ENCODE measurements around the gene VOPP1. TPM values are rescaled to one million over a fixed set of nuclear protein-coding genes. Genes with fewer than 3 reads are reported as not detected.

The VOPP1 gene
- total RNA-seq, 4 donors from 2014 or later: 15.7 to 24.9 (median 20.3) TPM

- Histone ChIP-seq H3K36me3 (no peaks in the 10 kb centered on the region), H3K9me3 (no peaks in the 10 kb centered on the region), H3K4me1 (peaks cover 43% of the 10 kb centered on the region), H3K27me3 (no peaks in the 10 kb centered on the region), H3K4me3 (no peak overlapping the region), H3K27ac (no peak overlapping the region)
- 7% methylated on average over 3 of the region's 3 CpGs for WGBS
- no peak for TF ChIP-seq POLR2A (IDR thresholded peaks at IDR 0.05)
- TF ChIP-seq, protein P1, sequence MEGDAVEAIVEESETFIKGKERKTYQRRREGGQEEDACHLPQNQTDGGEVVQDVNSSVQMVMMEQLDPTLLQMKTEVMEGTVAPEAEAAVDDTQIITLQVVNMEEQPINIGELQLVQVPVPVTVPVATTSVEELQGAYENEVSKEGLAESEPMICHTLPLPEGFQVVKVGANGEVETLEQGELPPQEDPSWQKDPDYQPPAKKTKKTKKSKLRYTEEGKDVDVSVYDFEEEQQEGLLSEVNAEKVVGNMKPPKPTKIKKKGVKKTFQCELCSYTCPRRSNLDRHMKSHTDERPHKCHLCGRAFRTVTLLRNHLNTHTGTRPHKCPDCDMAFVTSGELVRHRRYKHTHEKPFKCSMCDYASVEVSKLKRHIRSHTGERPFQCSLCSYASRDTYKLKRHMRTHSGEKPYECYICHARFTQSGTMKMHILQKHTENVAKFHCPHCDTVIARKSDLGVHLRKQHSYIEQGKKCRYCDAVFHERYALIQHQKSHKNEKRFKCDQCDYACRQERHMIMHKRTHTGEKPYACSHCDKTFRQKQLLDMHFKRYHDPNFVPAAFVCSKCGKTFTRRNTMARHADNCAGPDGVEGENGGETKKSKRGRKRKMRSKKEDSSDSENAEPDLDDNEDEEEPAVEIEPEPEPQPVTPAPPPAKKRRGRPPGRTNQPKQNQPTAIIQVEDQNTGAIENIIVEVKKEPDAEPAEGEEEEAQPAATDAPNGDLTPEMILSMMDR (IDR thresholded peaks at IDR 0.05): no peak
- TF ChIP-seq EP300 (IDR thresholded peaks at IDR 0.05): no peak
- TF ChIP-seq POLR2AphosphoS5 (IDR thresholded peaks at IDR 0.05): no peak
- no peak for DNase-seq (ENCODE audit: low spot score in 2 of 2)
Observed at GRCh38 chr7:55574051-55574717, 1.9 kb upstream of the VOPP1 start.

- Histone ChIP-seq H3K27ac (no peak overlapping the region), H3K9me3 (no peaks in the 10 kb centered on the region), H3K27me3 (no peaks in the 10 kb centered on the region), H3K4me3 (peak overlapping the region; percentile 98), H3K4me1 (peaks cover 43% of the 10 kb centered on the region), H3K36me3 (no peaks in the 10 kb centered on the region)
- WGBS: 46% methylated on average over 9 of the region's 9 CpGs
- DNase-seq (ENCODE audit: low spot score in 2 of 2): no peak
- TF ChIP-seq POLR2A (IDR thresholded peaks at IDR 0.05) (no peak), POLR2AphosphoS5 (IDR thresholded peaks at IDR 0.05) (no peak), EP300 (IDR thresholded peaks at IDR 0.05) (no peak)
- TF ChIP-seq, protein P1 (IDR thresholded peaks at IDR 0.05): no peak
Observed at GRCh38 chr7:55573234-55573900, 1.1 kb upstream of the VOPP1 start.

- Histone ChIP-seq H3K27ac (peak overlapping the region; percentile 88), H3K9me3 (no peaks in the 10 kb centered on the region), H3K4me3 (peak overlapping the region; percentile 98), H3K27me3 (no peaks in the 10 kb centered on the region), H3K4me1 (peaks cover 43% of the 10 kb centered on the region), H3K36me3 (no peaks in the 10 kb centered on the region)
- WGBS: 0% methylated on average over 51 of the region's 97 CpGs
- DNase-seq (ENCODE audit: low spot score in 2 of 2): peak in 1 of 2 donors; percentile 77
- TF ChIP-seq EP300 (IDR thresholded peaks at IDR 0.05): no peak
- peak in 1 of 3 donors; percentile 43 for TF ChIP-seq POLR2AphosphoS5 (IDR thresholded peaks at IDR 0.05)
Observed at GRCh38 chr7:55571511-55572377, 558 bp downstream of the VOPP1 start.

DNA sequence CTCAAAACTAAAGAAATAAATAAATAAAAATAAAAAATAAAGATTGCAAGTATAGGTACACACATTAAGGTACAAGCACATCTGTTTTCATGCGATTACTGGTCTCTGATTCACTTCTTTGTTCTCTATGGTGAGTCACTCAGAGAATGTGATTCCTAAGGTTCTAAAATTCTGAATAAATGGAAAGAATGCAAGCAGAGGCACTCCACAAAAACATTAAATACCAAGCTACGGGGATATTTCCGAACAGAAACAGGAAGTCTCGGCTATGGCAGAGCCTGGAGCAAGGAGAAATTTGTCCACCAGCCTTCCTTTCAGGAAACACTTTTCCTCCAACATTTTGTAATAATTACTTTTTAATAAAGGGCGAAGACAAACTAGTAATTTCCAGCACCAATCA lies 1.4 kb downstream of the VOPP1 start:
- no peak for DNase-seq (ENCODE audit: low spot score in 2 of 2)
- peak overlapping the region; percentile 88 for H3K27ac ChIP-seq
- 24% methylated on average over 5 of the region's 5 CpGs for WGBS
- no peak for TF ChIP-seq POLR2A (IDR thresholded peaks at IDR 0.05)
- no peak for TF ChIP-seq EP300 (IDR thresholded peaks at IDR 0.05)
- TF ChIP-seq, protein P1 (IDR thresholded peaks at IDR 0.05): no peak
- TF ChIP-seq POLR2AphosphoS5 (IDR thresholded peaks at IDR 0.05): no peak
- H3K4me1 ChIP-seq: peaks cover 45% of the 10 kb centered on the region
- peak overlapping the region; percentile 98 for H3K4me3 ChIP-seq
- H3K9me3 ChIP-seq: no peaks in the 10 kb centered on the region
- H3K27me3 ChIP-seq: no peaks in the 10 kb centered on the region
- H3K36me3 ChIP-seq: no peaks in the 10 kb centered on the region

GRCh38 chr7:55570218-55570873 lies 2.0 kb downstream of the VOPP1 start:
- H3K27ac ChIP-seq: no peak overlapping the region
- WGBS: 84% methylated on average over 18 of the region's 18 CpGs
- no peak for DNase-seq (ENCODE audit: low spot score in 2 of 2)
- H3K9me3 ChIP-seq: no peaks in the 10 kb centered on the region
- H3K27me3 ChIP-seq: no peaks in the 10 kb centered on the region
- peaks cover 51% of the 10 kb centered on the region for H3K4me1 ChIP-seq
- H3K4me3 ChIP-seq: peak overlapping the region; percentile 98
- TF ChIP-seq EP300 (IDR thresholded peaks at IDR 0.05) (no peak), POLR2AphosphoS5 (IDR thresholded peaks at IDR 0.05) (no peak), POLR2A (IDR thresholded peaks at IDR 0.05) (no peak)
- TF ChIP-seq, protein P1 (IDR thresholded peaks at IDR 0.05): no peak
- H3K36me3 ChIP-seq: no peaks in the 10 kb centered on the region

Measured in suprapubic skin (tissue), 4 donors.